Measurements from ENCODE around the gene KCNIP4.

- TF ChIP-seq EZH2 (IDR thresholded peaks at IDR 0.05; ENCODE audit: insufficient read depth, low read length): no peak
- TF ChIP-seq CTCF (IDR thresholded peaks at IDR 0.05; ENCODE audit: insufficient read depth, low read depth, low read length): no peak
These were observed 881.2 kb downstream of the KCNIP4 start for GRCh38 chr4:21067351-21067750.
